HG02610 (cell line): ENCODE data around the gene DEFB116.
"Not testable (repeated sequence)": the region's sequence is repeated elsewhere in the genome, so short reads cannot be mapped to it uniquely, and the experiment has no call there.

Experiments
- ATAC-seq: cut with Tn5 transposase; IDR thresholded peaks from one replicate; pipeline ENCODE4 v1.9.1; 2021; ENCODE audit warnings: mild to moderate bottlenecking, moderate library complexity; ENCODE audit not compliant: unreplicated experiment

Gene DEFB116

GRCh38 chr20:31308535-31309162 is at the start of gene DEFB116:
Gene DEFB116 (minus strand): TSS chr20:31308585. CDS start chr20:31308585, 0 bp downstream.
- ATAC-seq: no peak

GRCh38 chr20:31355981-31356380 is 47.6 kb upstream of the DEFB116 start:
- no peak for ATAC-seq

GRCh38 chr20:31341470-31341869 is 33.1 kb upstream of the DEFB116 start:
- ATAC-seq: no peak

- no peak for ATAC-seq
Observed at GRCh38 chr20:31330893-31331292, 22.5 kb upstream of the DEFB116 start.

GRCh38 chr20:31322504-31322903 is 14.1 kb upstream of the DEFB116 start:
- ATAC-seq: no peak

- ATAC-seq: not testable (repeated sequence)
Observed at GRCh38 chr20:31284964-31285363, 23.4 kb downstream of the DEFB116 start.

GRCh38 chr20:31278178-31278577 is 30.2 kb downstream of the DEFB116 start:
- ATAC-seq: no peak

GRCh38 chr20:31274441-31274840 is 33.9 kb downstream of the DEFB116 start:
- no peak for ATAC-seq

GRCh38 chr20:31260326-31260932 is 48.0 kb downstream of the DEFB116 start:
- no peak for ATAC-seq

- no peak for ATAC-seq
Observed at GRCh38 chr20:31257364-31257763, 51.0 kb downstream of the DEFB116 start, which contains the start of gene DEFB115. Gene DEFB115 (plus strand): TSS chr20:31257664. CDS start chr20:31257664, 0 bp downstream.

GRCh38 chr20:31256959-31257358 is 51.4 kb downstream of the DEFB116 start:
- no peak for ATAC-seq
